ENCODE results near the gene MCHR2.

The MCHR2 gene

DNA sequence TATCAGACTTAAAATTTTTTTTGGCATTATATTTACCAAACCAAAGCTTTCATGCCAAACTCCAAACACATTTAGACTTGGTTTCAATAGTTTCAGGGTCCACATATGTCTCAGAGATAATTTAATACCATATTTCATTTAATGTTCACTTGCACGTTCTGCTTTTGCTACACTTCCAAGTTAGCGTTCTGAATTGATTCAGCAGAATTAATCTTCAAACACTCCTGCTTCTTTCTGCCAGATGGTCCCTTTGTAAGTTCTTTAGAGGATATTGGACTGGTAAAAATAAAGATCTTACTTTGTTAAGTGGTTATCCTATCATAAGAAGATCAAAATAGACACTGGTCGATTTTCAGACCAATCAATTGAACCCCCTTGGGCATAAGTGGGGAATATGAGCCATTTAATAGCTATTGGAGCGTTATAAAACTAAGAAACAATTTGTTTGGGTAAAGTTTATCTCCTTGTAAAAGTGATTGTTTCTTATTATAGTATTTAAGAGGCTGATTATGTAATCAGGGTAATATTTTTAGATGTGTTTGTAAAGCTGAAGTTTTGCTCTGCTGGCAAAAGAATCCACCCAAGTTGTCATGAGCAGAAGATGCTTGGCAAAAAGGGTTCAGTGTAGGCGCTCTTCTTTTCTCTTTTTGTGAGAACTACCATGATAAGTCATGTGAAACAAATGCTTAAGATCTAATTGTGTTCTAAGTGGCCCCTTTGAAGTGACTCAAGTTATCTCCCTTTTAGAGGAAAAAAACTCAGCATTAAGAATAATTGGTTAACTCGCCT is 92.2 kb downstream of the MCHR2 start:
- no peak for DNase-seq

- DNase-seq: no peak
Measured at GRCh38 chr6:99894815-99895214, 99.2 kb downstream of the MCHR2 start.

DNA sequence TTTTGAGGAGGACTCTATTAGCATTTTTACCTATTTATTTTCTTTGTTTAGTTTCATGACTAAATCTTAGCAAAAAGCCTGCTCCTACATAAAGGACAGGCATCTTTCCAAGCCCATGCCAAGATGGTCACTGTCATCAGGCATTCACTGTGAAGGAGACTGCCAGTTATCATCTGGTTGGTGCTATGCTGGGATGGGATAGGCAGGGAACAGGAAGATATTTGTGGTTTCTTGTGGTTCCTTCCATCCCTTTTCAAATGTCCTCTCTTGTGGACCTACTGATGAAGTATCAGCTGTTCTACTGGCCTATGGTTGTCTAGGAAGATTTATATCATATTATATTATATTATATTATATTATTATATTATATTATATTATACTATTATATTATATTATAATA is 107.0 kb downstream of the MCHR2 start:
- DNase-seq: no peak

GRCh38 chr6:99885051-99885450 is 109.0 kb downstream of the MCHR2 start:
- no peak for DNase-seq

- no peak for DNase-seq
Measured at GRCh38 chr6:99882128-99882702, 111.8 kb downstream of the MCHR2 start.

- DNase-seq: no peak
Measured at GRCh38 chr6:99879431-99879830, 114.6 kb downstream of the MCHR2 start.

- DNase-seq: no peak
Measured at GRCh38 chr6:99875068-99875467, 119.0 kb downstream of the MCHR2 start.

DNA sequence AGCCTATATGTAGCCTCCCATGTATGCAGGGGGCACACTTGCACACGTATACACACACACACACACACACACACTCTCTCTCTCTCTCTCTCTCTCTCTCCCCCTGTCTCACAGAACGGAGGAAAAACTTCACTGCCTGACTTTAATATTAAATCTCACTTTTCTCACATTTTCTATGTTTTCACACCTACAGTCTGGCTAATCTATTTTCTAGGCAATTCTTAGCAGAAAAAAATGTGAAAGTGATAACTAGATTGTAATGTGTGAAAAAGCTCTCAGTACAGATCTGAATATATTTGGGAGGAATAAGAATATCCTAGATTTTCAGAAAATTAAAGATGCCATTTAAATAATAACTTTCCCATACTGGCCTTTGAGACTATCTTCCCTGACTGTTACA is 120.9 kb downstream of the MCHR2 start:
- no peak for DNase-seq

DNA sequence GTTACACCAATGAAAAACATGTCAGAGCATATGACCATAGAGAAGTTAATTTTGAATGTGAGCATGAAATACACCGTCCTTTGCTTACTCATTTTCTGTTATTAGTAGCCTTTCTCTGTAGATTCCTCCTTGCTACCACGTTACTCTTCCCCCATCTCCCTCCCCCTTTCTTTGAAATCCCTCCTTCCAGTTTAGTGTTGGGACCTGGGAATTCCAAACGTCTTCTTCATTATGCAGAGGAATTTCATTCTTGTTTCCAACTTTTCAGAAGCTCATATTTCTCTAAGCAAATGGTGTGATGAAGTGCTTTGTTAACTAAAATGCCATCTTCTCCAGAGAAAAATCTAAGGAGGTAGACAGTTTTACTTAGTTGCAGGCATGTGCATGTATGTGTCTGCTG is 122.4 kb downstream of the MCHR2 start:
- no peak for DNase-seq
